HFFc6 (cell line): ENCODE data around the gene USP21. TPM values are rescaled to one million over a fixed set of nuclear protein-coding genes. Genes with fewer than 3 reads are reported as not detected.

ENCODE experiments used
- DNase-seq: peaks from one replicate; pipeline ENCODE4 v3.0.0-alpha.2; 2018
- H3K27ac Mint-ChIP-seq: 2 replicates; pipeline ENCODE4 v1.8.0; 2020; ENCODE audit warnings: mild to moderate bottlenecking, mixed read lengths
- H3K27me3 Mint-ChIP-seq: 2 replicates; pipeline ENCODE4 v1.8.0; 2021; ENCODE audit warnings: mild to moderate bottlenecking, moderate library complexity, mixed read lengths; ENCODE audit not compliant: insufficient read depth
- H3K36me3 Mint-ChIP-seq: 2 replicates; pipeline ENCODE4 v1.8.0; 2021; ENCODE audit warnings: low read depth, mixed read lengths
- H3K4me1 Mint-ChIP-seq: 2 replicates; pipeline ENCODE4 v1.8.0; 2020; ENCODE audit warnings: low read depth, mixed read lengths
- H3K4me3 Mint-ChIP-seq: 2 replicates; pipeline ENCODE4 v1.8.0; 2020; ENCODE audit warnings: mild to moderate bottlenecking, moderate library complexity, mixed read lengths
- H3K9me3 Mint-ChIP-seq: 2 replicates; pipeline ENCODE4 v1.8.0; 2020; ENCODE audit warnings: mild to moderate bottlenecking, mixed read lengths
- total RNA-seq, 6 experiments: library from RNA; stranded (reverse); fragmentation: NEBNext Ultra II Directional; extraction: Animal tissue kit (Norgen Biotek cat#: 25700); gene quantifications; 2 replicates in 1 of 6; 3 replicates in 5 of 6; pipeline ENCODE4 v1.2.3, GENCODE V29; 2021
- TF ChIP-seq, protein P1 (sequence below): fragments of 200-600 bp; sonication (generic); IDR thresholded peaks from 2 replicates; pipeline ENCODE4 v1.5.0; 2021; ENCODE audit warnings: antibody characterized with exemption, mild to moderate bottlenecking

Gene USP21
- total RNA-seq, 6 experiments from 2014 or later = 16.6 to 18.9 (median 17.2) TPM

DNA sequence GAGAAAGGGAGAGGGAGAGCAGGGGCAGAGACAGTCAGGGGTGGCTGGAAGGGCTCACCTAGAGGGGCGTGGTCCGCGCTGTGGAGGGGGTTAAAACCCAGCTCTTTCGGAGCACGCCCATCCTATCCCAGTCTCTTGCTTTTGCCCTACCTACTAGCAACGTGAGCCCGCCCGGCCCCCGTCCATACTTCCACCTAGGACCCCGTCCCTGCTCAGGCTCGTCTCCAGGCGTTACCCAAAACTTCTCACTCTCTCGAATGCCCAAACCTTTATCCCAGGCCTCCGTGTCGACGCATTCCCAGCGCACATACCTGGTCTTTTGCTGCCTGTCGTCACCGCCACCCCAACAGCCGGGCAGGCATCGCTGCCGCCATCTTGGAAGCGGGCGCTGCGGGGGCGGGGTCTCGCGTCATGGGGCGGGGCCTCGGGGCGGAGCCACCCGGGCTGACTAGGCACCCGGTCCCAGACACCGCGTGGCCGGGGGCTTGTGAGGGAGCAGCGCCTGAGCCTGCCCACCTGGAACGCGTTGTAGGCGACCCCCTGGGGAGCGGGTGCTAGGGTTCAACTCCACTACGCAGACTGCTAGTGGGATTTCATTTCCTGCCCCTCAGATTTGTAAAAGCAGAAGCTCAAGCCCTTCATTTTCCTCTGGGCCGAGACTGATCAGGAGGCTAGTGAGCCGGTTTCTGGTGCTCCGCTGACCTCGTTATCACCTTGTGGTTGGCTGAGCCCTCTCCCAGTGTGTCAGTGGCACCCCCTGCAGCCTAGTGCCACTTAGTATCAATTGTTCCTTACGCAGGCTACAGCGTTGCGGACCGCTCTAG is 18.0 kb downstream of the USP21 start, which contains the start of gene B4GALT3:
B4GALT3 (minus strand) TSS at position 396 of the 824 bp plus-strand sequence. CDS start 1,447 bp downstream, outside the sequence.
- TF ChIP-seq, protein P1, sequence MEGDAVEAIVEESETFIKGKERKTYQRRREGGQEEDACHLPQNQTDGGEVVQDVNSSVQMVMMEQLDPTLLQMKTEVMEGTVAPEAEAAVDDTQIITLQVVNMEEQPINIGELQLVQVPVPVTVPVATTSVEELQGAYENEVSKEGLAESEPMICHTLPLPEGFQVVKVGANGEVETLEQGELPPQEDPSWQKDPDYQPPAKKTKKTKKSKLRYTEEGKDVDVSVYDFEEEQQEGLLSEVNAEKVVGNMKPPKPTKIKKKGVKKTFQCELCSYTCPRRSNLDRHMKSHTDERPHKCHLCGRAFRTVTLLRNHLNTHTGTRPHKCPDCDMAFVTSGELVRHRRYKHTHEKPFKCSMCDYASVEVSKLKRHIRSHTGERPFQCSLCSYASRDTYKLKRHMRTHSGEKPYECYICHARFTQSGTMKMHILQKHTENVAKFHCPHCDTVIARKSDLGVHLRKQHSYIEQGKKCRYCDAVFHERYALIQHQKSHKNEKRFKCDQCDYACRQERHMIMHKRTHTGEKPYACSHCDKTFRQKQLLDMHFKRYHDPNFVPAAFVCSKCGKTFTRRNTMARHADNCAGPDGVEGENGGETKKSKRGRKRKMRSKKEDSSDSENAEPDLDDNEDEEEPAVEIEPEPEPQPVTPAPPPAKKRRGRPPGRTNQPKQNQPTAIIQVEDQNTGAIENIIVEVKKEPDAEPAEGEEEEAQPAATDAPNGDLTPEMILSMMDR = peak; percentile 39
- H3K4me1 Mint-ChIP-seq = peaks cover 49% of the 10 kb centered on the region
- H3K27ac Mint-ChIP-seq = peak within 1 kb of the TSS; percentile 98
- peak within 1 kb of the TSS; percentile 99 for H3K4me3 Mint-ChIP-seq
- DNase-seq = peak; percentile 64
- H3K9me3 Mint-ChIP-seq = no peaks in the 10 kb centered on the region; the same call in 1 of the 2 replicates
- H3K36me3 Mint-ChIP-seq = peaks cover 26% of the 10 kb centered on the region
- H3K27me3 Mint-ChIP-seq = peaks cover 3% of the 10 kb centered on the region

DNA sequence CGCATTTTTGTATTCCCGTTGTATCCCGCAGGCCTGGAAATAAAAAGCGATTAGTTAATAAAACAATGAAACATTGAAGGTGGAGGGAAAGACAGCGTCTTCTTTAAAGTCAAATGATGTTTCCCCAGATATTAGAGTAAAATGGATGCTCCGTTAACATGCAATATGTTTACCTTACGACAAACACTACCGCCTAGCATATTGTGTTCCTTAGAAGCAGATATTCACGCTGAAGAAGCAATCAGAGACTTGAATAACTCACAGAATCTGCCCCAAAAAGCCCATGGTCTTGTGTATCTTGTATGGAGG is 18.6 kb downstream of the USP21 start:
- DNase-seq = no peak
- TF ChIP-seq, protein P1 = peak; percentile 10; the same call in 1 of the 2 replicates
- Mint-ChIP-seq H3K27ac (peak overlapping the region; percentile 98), H3K4me1 (peaks cover 49% of the 10 kb centered on the region), H3K27me3 (peaks cover 3% of the 10 kb centered on the region), H3K36me3 (peaks cover 22% of the 10 kb centered on the region), H3K9me3 (no peaks in the 10 kb centered on the region; the same call in 1 of the 2 replicates), H3K4me3 (peak overlapping the region; percentile 99)

DNA sequence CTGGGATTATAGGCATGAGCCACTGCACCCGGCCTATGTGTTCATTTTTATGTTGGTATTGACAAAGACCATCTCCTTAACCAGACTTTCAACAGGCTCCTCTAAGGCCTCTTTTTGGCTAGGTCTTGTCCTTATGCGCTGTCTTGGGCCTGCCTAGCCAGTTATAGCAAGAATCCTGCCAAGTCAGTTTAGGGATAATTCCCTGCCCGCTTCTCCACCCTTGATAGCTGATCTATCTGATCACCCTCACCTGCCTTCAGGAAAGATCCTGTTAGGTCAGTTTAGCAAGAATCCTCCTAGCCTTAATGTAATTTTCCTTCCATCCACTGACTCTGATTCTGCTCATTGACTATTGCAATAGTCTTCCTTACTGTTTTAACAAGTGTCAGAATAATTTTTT is 20.4 kb downstream of the USP21 start:
- H3K36me3 Mint-ChIP-seq = peaks cover 10% of the 10 kb centered on the region
- TF ChIP-seq, protein P1 = no peak
- H3K27me3 Mint-ChIP-seq = peaks cover 3% of the 10 kb centered on the region
- no peak overlapping the region; the same call in 1 of the 2 replicates for H3K27ac Mint-ChIP-seq
- H3K4me1 Mint-ChIP-seq = peaks cover 44% of the 10 kb centered on the region
- H3K9me3 Mint-ChIP-seq = no peaks in the 10 kb centered on the region; the same call in 1 of the 2 replicates
- no peak overlapping the region for H3K4me3 Mint-ChIP-seq
- no peak for DNase-seq

DNA sequence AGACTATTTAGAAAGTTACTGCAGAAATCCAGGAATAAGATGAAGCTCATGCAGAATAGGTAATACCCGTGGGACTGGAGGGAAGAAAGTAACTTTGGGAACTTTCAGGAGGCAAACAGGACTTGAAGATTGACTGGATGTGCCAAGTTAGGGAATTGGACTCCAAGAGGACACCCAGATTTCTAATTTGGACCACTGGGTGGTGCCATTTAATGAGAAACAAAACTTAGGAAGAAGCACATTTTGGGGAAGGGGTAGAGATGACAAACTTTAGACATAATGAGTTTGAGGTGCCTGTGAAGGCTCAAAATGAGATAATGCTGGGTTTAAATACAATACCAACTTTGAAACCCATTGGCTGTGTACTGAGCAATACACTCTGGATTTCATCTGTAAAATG is 21.3 kb downstream of the USP21 start:
- Mint-ChIP-seq H3K36me3 (peaks cover under 1% of the 10 kb centered on the region; the same call in 1 of the 2 replicates), H3K27me3 (peaks cover 3% of the 10 kb centered on the region), H3K4me3 (no peak overlapping the region), H3K9me3 (no peaks in the 10 kb centered on the region; the same call in 1 of the 2 replicates), H3K4me1 (peaks cover 44% of the 10 kb centered on the region), H3K27ac (peak overlapping the region; percentile 6; the same call in 1 of the 2 replicates)
- TF ChIP-seq, protein P1 = peak; percentile 73
- no peak for DNase-seq

DNA sequence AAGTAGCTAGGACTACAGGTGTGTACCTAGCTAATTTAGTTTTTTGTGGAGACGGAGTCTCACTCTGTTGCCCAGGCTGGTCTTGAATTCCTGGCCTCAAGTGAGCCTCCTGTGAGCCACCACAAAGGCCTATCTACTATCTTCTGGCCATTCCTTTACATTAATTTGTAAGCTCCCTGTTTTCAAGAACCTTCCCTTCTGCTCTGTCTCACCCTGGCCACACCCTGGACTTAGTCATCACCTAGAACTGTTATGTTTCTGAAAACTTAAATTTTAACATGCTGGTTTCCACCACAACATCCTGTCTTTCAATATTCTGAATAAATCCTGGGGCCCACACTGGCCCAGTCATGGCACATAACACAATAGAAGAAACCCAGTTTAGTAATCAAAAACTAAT is 22.9 kb downstream of the USP21 start:
- DNase-seq = peak; percentile 41
- Mint-ChIP-seq H3K36me3 (no peaks in the 10 kb centered on the region), H3K27ac (peak overlapping the region; percentile 83), H3K4me3 (no peak overlapping the region), H3K9me3 (no peaks in the 10 kb centered on the region), H3K4me1 (peaks cover 39% of the 10 kb centered on the region), H3K27me3 (no peaks in the 10 kb centered on the region; the same call in 1 of the 2 replicates)
- TF ChIP-seq, protein P1 = no peak
